Spleen (tissue), 7 donors: Measurements from ENCODE around the gene NSL1.

Source experiments
- CTCF ChIP-seq, 11 experiments: fragments of 200-600 bp in 7 of 11; fragments of 450-650 bp in 4 of 11; sonication (generic) in 4 of 11; IDR thresholded peaks in 8 of 11; conservative IDR thresholded peaks in 3 of 11; 1 replicate in 7 of 11; 2 replicates in 4 of 11; pipeline versions ENCODE4 v1.4.0 to v1.8.0; 2016 to 2021; ENCODE audit warnings: antibody characterized with exemption in 11 of 11, inconsistent platforms in 4 of 11, mild to moderate bottlenecking in 1 of 11
- POLR2AphosphoS5 ChIP-seq, 3 donors: sonication (generic); formaldehyde crosslinking; IDR thresholded peaks; one replicate each; pipeline ENCODE4 v1.5.1; 2017; ENCODE audit warnings: antibody characterized with exemption in 3 of 3
- donor health status: DM: no; HTN: no; CAD: no; lungs with moderate emphysema.
- donor health status: DM: no; HTN: no; CAD: no.
- donor health status: DM: no; HTN: no; CAD: no.

GRCh38 chr1:212769459-212770167 is 22.0 kb downstream of the NSL1 start:
- TF ChIP-seq POLR2AphosphoS5 (IDR thresholded peaks at IDR 0.05) (no peak), CTCF (IDR thresholded peaks at IDR 0.05 in 8 of 11, conservative IDR thresholded peaks at IDR 0.05 in 3 of 11) (no peak)
